Breast epithelium (tissue), 4 donors: Measurements from ENCODE around the gene TMEM108. TPM values are rescaled to one million over a fixed set of nuclear protein-coding genes. Genes with fewer than 3 reads are reported as not detected.

Source experiments
- DNase-seq, 2 donors: peaks; one replicate each; pipeline ENCODE4 v3.0.0-alpha.2; 2019; ENCODE audit warnings: low spot score in 2 of 2
- H3K27ac ChIP-seq, 2 donors: fragments of 200-600 bp; sonication (generic) in 1 of 2; one replicate each; pipeline ENCODE4 v1.5.1; 2016 to 2019; ENCODE audit warnings: mild to moderate bottlenecking in 1 of 2
- H3K27me3 ChIP-seq, 2 donors: fragments of 200-600 bp; sonication (generic) in 1 of 2; one replicate each; pipeline versions ENCODE4 v1.5.1 to v1.6.0; 2017 to 2019; ENCODE audit warnings: control low read depth in 1 of 2, mild to moderate bottlenecking in 1 of 2
- H3K36me3 ChIP-seq: fragments of 200-600 bp; one replicate; pipeline ENCODE4 v1.5.1; 2019
- H3K4me1 ChIP-seq, 2 donors: fragments of 200-600 bp; sonication (generic); one replicate each; pipeline ENCODE4 v1.5.1; 2016 to 2019; ENCODE audit warnings: control low read depth in 1 of 2
- H3K4me3 ChIP-seq, 3 donors: fragments of 200-600 bp; sonication (generic); 1 replicate in 2 of 3; 2 replicates in 1 of 3; pipeline ENCODE4 v1.5.1; 2016 to 2019; ENCODE audit warnings: mild to moderate bottlenecking in 3 of 3, moderate library complexity in 2 of 3
- H3K9me3 ChIP-seq, 2 donors: fragments of 200-600 bp; sonication (generic) in 1 of 2; one replicate each; pipeline ENCODE4 v1.5.1; 2016 to 2019; ENCODE audit warnings: control low read depth in 1 of 2
- CTCF ChIP-seq, 3 donors: fragments of 450-650 bp; IDR thresholded peaks; one replicate each; pipeline ENCODE4 v1.5.1; 2016 to 2017; ENCODE audit warnings: antibody characterized with exemption in 3 of 3, mild to moderate bottlenecking in 3 of 3, moderate library complexity in 3 of 3
- POLR2A ChIP-seq: fragments of 450-650 bp; IDR thresholded peaks from one replicate; pipeline ENCODE4 v1.6.1; 2016; ENCODE audit warnings: antibody characterized with exemption, mild to moderate bottlenecking, moderate library complexity
- POLR2AphosphoS5 ChIP-seq, 3 donors: sonication (generic); formaldehyde crosslinking; IDR thresholded peaks; one replicate each; pipeline ENCODE4 v1.6.1; 2017; ENCODE audit warnings: antibody characterized with exemption in 3 of 3
- intact Hi-C: fragments of 100-400 bp; cut with DNase I; formaldehyde crosslinking; loops from one replicate; pipeline ENCODE4 v1.15.1; 2023; ENCODE audit warnings: low total_unique reads
- total RNA-seq, 3 donors: library from RNA; depleted of rRNA; stranded (reverse); fragments of >200 nt; gene quantifications; one replicate each; pipeline ENCODE4 v1.1.0, GENCODE V29; 2016

Gene TMEM108
- total RNA-seq, 3 donors from 2014 or later = 0.44 to 0.98 (median 0.48) TPM

GRCh38 chr3:133388696-133389395 lies 350.7 kb downstream of the TMEM108 start:
- H3K9me3 ChIP-seq = no peaks in the 10 kb centered on the region
- intact Hi-C loops = loop anchor here (5.0 kb wide), 1 partner anchor 998 kb away; no protein-coding TSS in a partner anchor
- no peaks in the 10 kb centered on the region for H3K36me3 ChIP-seq
- no peak overlapping the region for H3K4me3 ChIP-seq
- H3K4me1 ChIP-seq = no peaks in the 10 kb centered on the region
- no peak for DNase-seq
- no peaks in the 10 kb centered on the region for H3K27me3 ChIP-seq
- no peak for TF ChIP-seq CTCF (IDR thresholded peaks at IDR 0.05)
- TF ChIP-seq POLR2A = no peak
- TF ChIP-seq POLR2AphosphoS5 (IDR thresholded peaks at IDR 0.05) = no peak
- H3K27ac ChIP-seq = no peak overlapping the region

GRCh38 chr3:133390715-133391114 lies 352.5 kb downstream of the TMEM108 start:
- TF ChIP-seq POLR2AphosphoS5 (IDR thresholded peaks at IDR 0.05) = no peak
- TF ChIP-seq POLR2A = no peak
- TF ChIP-seq CTCF (IDR thresholded peaks at IDR 0.05) = no peak
- intact Hi-C loops = no loop called here
- Histone ChIP-seq H3K9me3 (no peaks in the 10 kb centered on the region), H3K4me3 (no peak overlapping the region), H3K27me3 (no peaks in the 10 kb centered on the region), H3K27ac (no peak overlapping the region), H3K36me3 (no peaks in the 10 kb centered on the region), H3K4me1 (no peaks in the 10 kb centered on the region)
- DNase-seq = no peak

- Histone ChIP-seq H3K4me3 (no peak overlapping the region), H3K27ac (peak overlapping the region; percentile 20 to 65), H3K27me3 (no peaks in the 10 kb centered on the region), H3K9me3 (no peaks in the 10 kb centered on the region), H3K4me1 (no peaks in the 10 kb centered on the region), H3K36me3 (no peaks in the 10 kb centered on the region)
- TF ChIP-seq POLR2AphosphoS5 (IDR thresholded peaks at IDR 0.05) (peak in 2 of 3 donors; percentile 27 to 64), POLR2A (no peak)
- peak; percentile 73 to 78 for DNase-seq
- intact Hi-C loops = no loop called here
Observed at GRCh38 chr3:133393204-133393603, 355.0 kb downstream of the TMEM108 start.

GRCh38 chr3:133393691-133394474 lies 355.7 kb downstream of the TMEM108 start:
- Histone ChIP-seq H3K27me3 (no peaks in the 10 kb centered on the region), H3K36me3 (no peaks in the 10 kb centered on the region), H3K9me3 (no peaks in the 10 kb centered on the region), H3K27ac (peak overlapping the region; percentile 55 to 65), H3K4me3 (no peak overlapping the region), H3K4me1 (no peaks in the 10 kb centered on the region)
- TF ChIP-seq CTCF (IDR thresholded peaks at IDR 0.05) = no peak
- TF ChIP-seq POLR2A = no peak
- no peak for TF ChIP-seq POLR2AphosphoS5 (IDR thresholded peaks at IDR 0.05)
- DNase-seq = peak in 1 of 2 donors; percentile 29
- intact Hi-C loops = no loop called here

- no peak overlapping the region for H3K4me3 ChIP-seq
- intact Hi-C loops = no loop called here
- no peaks in the 10 kb centered on the region for H3K27me3 ChIP-seq
- H3K36me3 ChIP-seq = no peaks in the 10 kb centered on the region
- TF ChIP-seq CTCF (IDR thresholded peaks at IDR 0.05) (no peak), POLR2AphosphoS5 (IDR thresholded peaks at IDR 0.05) (no peak), POLR2A (no peak)
- H3K9me3 ChIP-seq = no peaks in the 10 kb centered on the region
- DNase-seq = no peak
- no peaks in the 10 kb centered on the region for H3K4me1 ChIP-seq
- peak overlapping the region; percentile 55 to 65 for H3K27ac ChIP-seq
Observed at GRCh38 chr3:133394561-133395311, 356.5 kb downstream of the TMEM108 start.
